KMS-11 (cell line): ENCODE measurements around the gene PCDHGC5.

Experiments used
- H2AFZ ChIP-seq: fragments of 200-600 bp; sonication (generic); 2 replicates; pipeline ENCODE4 v1.6.1; 2016; ENCODE audit warnings: antibody characterized with exemption, mixed run types, low read depth
- H3K27ac ChIP-seq: fragments of 200-600 bp; sonication (generic); 2 replicates; pipeline ENCODE4 v1.6.1; 2016; ENCODE audit warnings: mild to moderate bottlenecking, mixed run types
- H3K27me3 ChIP-seq: fragments of 200-600 bp; sonication (generic); 2 replicates; pipeline ENCODE4 v1.6.1; 2017; ENCODE audit warnings: mild to moderate bottlenecking, low read depth, mixed run types, moderate library complexity; ENCODE audit not compliant: insufficient read depth
- H3K36me3 ChIP-seq: fragments of 200-600 bp; sonication (generic); 2 replicates; pipeline ENCODE4 v1.6.1; 2017; ENCODE audit warnings: mild to moderate bottlenecking, mixed run types; ENCODE audit not compliant: insufficient read depth
- H3K4me1 ChIP-seq: fragments of 200-600 bp; sonication (generic); 2 replicates; pipeline ENCODE4 v1.6.1; 2016; ENCODE audit warnings: mild to moderate bottlenecking, low read depth, mixed run types; ENCODE audit not compliant: poor library complexity, severe bottlenecking
- H3K4me2 ChIP-seq: fragments of 200-600 bp; sonication (generic); 2 replicates; pipeline ENCODE4 v1.7.0; 2016; ENCODE audit warnings: mild to moderate bottlenecking, mixed run types
- H3K4me3 ChIP-seq: fragments of 200-600 bp; sonication (generic); IDR thresholded peaks from 2 replicates; pipeline ENCODE4 v1.6.1; 2017; ENCODE audit warnings: low read depth, low read length, mixed read lengths; ENCODE audit not compliant: insufficient read depth
- H3K79me2 ChIP-seq: fragments of 200-600 bp; sonication (generic); 2 replicates; pipeline ENCODE4 v1.6.1; 2016; ENCODE audit warnings: low read depth, mixed run types; ENCODE audit not compliant: insufficient read depth
- H3K9ac ChIP-seq: fragments of 200-600 bp; sonication (generic); 2 replicates; pipeline ENCODE4 v1.6.1; 2016; ENCODE audit warnings: mild to moderate bottlenecking, mixed run types
- H4K20me1 ChIP-seq: fragments of 200-600 bp; sonication (generic); 2 replicates; pipeline ENCODE4 v1.6.1; 2016; ENCODE audit warnings: mild to moderate bottlenecking, mixed run types; ENCODE audit not compliant: insufficient read depth
- CTCF ChIP-seq: fragments of 200-600 bp; sonication (generic); conservative IDR thresholded peaks from 2 replicates; pipeline ENCODE4 v1.6.1; 2017; ENCODE audit warnings: low read depth, mild to moderate bottlenecking, antibody characterized with exemption, low read length, moderate library complexity, mixed read lengths

The PCDHGC5 gene

DNA sequence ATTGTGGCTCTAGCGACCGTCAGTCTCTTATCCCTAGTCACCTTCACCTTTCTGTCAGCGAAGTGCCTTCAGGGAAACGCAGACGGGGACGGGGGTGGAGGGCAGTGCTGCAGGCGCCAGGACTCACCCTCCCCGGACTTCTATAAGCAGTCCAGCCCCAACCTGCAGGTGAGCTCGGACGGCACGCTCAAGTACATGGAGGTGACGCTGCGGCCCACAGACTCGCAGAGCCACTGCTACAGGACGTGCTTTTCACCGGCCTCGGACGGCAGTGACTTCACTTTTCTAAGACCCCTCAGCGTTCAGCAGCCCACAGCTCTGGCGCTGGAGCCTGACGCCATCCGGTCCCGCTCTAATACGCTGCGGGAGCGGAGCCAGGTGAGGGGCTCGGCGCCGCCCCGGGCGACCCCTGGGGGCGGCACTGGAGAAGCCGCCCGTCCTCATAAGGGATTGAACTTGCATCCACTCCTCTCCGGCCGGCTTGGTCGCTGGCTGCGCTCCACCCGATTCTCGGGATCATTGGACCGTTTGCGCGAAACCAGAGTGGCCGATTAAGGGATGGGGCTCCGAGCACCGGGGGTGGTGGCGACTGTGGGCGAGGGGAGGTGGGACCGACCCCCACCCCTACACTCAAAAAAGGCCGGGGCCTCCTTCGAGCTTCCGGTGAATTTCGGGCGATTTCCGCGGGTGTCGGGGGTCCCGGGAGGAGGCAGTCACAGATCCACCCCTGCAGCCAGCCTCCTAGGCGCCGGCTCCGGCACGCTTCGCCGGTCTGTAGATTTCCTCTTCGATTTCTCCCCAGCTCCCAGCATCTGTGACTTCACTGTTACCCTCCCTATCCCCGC lies 2.7 kb downstream of the PCDHGC5 start:
- H3K9ac ChIP-seq: no peak overlapping the region
- H3K27ac ChIP-seq: no peak overlapping the region
- H3K4me2 ChIP-seq: no peak overlapping the region
- H3K27me3 ChIP-seq: no peaks in the 10 kb centered on the region
- H3K36me3 ChIP-seq: no peaks in the 10 kb centered on the region
- no peak overlapping the region for H2AFZ ChIP-seq
- no peak overlapping the region for H3K4me3 ChIP-seq
- H3K79me2 ChIP-seq: no peaks in the 10 kb centered on the region
- no peaks in the 10 kb centered on the region for H4K20me1 ChIP-seq
- no peak for TF ChIP-seq CTCF
- no peaks in the 10 kb centered on the region for H3K4me1 ChIP-seq

DNA sequence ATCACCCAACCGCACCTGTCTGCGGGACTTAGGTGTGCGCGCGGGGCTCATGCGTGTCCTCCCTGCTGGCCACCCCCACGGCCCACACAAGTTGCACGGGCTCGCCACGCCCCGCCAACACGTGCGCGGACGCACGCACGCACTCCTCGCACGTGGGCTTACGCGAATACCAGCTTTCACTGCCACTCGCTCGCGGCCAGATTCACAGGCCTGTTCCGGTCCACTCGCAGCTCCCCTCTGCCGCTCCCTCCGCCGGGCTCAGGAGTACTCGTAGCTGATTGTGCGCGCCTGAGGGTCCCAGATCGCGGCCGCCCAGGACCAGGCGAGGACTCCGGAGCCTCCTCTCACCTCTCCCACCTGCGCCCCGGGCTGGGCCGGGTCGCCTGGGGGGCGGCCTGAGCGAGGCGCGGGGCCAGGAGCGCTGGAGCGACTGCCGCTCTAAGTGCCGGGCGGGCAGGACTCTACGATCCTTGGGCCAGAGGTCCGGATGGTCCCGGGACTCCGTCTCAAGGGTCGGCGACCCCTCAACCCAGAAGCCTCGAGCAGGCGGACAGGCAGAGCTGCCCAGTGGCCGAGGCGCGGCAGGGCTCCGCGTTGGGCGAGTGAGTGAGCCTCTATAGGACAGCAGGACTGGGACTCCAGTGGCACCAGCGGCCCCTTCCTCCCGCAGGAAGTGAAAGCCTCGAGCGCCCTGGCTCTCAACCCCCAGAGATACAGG lies 3.4 kb downstream of the PCDHGC5 start:
- Histone ChIP-seq H3K9ac (no peak overlapping the region), H3K4me2 (no peak overlapping the region), H3K27me3 (no peaks in the 10 kb centered on the region), H3K27ac (no peak overlapping the region), H3K4me1 (no peaks in the 10 kb centered on the region), H2AFZ (no peak overlapping the region), H4K20me1 (no peaks in the 10 kb centered on the region), H3K36me3 (no peaks in the 10 kb centered on the region), H3K79me2 (no peaks in the 10 kb centered on the region), H3K4me3 (no peak overlapping the region)
- TF ChIP-seq CTCF: no peak

DNA sequence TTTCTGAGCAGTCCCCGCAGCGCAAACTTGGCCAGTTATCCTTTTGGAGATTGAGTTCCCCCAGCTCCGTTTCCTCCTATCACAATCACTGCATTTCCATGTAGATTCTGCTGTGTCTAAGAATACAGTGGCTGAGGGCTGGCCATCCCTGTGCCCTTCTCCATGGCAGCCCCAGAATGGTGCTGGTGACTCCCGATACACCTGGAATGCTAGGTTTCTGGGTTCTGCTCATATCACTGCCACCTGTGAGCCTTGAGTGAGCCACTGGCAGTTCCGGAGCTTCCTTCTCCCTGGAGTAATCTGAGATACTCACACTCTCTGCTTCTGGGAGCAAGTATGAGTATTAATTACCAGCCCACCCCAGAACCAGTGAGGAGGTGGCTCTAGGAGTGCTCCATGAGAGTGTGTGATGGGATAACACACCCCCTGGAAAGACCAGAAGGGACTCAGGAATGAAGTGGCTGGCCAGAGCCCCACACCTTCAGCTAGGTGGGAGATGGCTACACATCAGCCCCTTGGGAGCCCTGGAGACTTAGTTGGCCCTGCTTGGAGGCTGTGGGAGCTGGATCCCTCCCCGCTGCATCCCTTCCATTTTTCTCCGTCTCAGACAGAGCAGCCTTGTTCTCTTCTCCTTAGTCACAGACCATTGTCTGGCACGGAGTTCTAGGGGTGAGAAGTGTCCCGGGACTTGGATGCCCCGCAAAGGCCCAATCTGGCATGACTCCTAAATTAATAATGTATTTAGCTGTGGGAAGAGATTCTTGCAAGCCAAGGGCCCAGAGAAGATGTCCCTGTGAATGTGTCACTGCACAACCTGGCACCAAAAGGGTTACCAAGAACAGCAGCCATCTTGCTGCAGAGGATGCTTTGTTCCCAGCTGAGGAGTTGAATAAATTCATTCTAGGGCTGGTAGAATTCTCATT lies 4.9 kb downstream of the PCDHGC5 start:
- TF ChIP-seq CTCF: no peak
- Histone ChIP-seq H3K4me2 (no peak overlapping the region), H3K4me3 (no peak overlapping the region), H3K27me3 (no peaks in the 10 kb centered on the region), H3K4me1 (no peaks in the 10 kb centered on the region), H2AFZ (no peak overlapping the region), H3K9ac (no peak overlapping the region), H3K27ac (no peak overlapping the region), H3K36me3 (no peaks in the 10 kb centered on the region), H4K20me1 (no peaks in the 10 kb centered on the region), H3K79me2 (no peaks in the 10 kb centered on the region)

DNA sequence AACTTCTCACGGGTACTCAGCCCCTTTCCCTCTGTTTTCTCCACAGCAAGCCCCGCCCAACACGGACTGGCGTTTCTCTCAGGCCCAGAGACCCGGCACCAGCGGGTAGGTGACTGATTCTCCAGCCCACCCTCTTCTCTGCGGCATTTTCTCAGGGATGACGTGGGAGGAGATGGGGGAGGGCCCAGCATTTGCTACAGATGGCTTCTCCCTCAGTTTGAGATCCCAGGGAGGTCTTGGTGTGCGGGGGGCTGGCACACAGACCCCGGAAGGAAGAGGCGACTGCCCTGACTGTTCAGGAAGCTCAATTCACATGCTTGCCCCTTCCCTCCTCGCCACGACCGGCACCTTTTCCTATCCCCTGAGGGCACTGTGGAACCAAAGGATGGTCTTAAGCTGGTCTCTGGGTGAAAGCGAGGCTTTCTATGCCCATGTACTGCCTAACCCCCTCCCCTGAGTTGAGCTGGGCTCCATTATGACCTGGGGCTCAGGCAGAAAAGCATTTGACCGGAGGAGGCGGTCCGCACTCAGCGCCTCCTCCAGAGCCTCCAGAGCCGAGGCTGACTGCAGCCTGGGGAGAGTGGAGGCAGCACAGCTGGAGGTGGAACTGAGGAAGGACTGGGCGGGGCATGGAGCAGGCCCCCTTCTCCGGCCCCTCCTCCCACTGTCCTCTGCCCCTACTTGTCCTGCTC lies 6.0 kb downstream of the PCDHGC5 start:
- no peak overlapping the region for H3K27ac ChIP-seq
- no peak for TF ChIP-seq CTCF
- no peaks in the 10 kb centered on the region for H3K4me1 ChIP-seq
- H4K20me1 ChIP-seq: no peaks in the 10 kb centered on the region
- H3K4me3 ChIP-seq: no peak overlapping the region
- H3K27me3 ChIP-seq: no peaks in the 10 kb centered on the region
- no peaks in the 10 kb centered on the region for H3K79me2 ChIP-seq
- no peak overlapping the region for H3K9ac ChIP-seq
- H3K4me2 ChIP-seq: no peak overlapping the region
- no peak overlapping the region for H2AFZ ChIP-seq
- no peaks in the 10 kb centered on the region for H3K36me3 ChIP-seq
